GM21447 (cell line): ENCODE results near the gene ZZZ3.
"Not testable (repeated sequence)": the region's sequence is repeated elsewhere in the genome, so short reads cannot be mapped to it uniquely, and the experiment has no call there.

ENCODE experiments used
- ATAC-seq: cut with Tn5 transposase; IDR thresholded peaks from one replicate; pipeline ENCODE4 v1.9.1; 2021; ENCODE audit not compliant: unreplicated experiment

The ZZZ3 gene

GRCh38 chr1:77682460-77683159, at the start of gene ZZZ3:
TSS of gene ZZZ3 (minus strand) at chr1:77682658. CDS start at chr1:77633354, 49,304 bp downstream.
- ATAC-seq, result peak; percentile 75

- ATAC-seq, result no peak
Measured at GRCh38 chr1:77732090-77732489, 49.6 kb upstream of the ZZZ3 start.

- no peak for ATAC-seq
Measured at GRCh38 chr1:77725706-77726105, 43.2 kb upstream of the ZZZ3 start.

GRCh38 chr1:77718181-77718580, 35.7 kb upstream of the ZZZ3 start:
- no peak for ATAC-seq

- no peak for ATAC-seq
Measured at GRCh38 chr1:77716065-77716464, 33.6 kb upstream of the ZZZ3 start.

GRCh38 chr1:77709727-77710126, 27.3 kb upstream of the ZZZ3 start:
- ATAC-seq, result no peak

GRCh38 chr1:77706321-77706720, 23.9 kb upstream of the ZZZ3 start:
- ATAC-seq, result no peak

- no peak for ATAC-seq
Measured at GRCh38 chr1:77704736-77705135, 22.3 kb upstream of the ZZZ3 start.

GRCh38 chr1:77699673-77700072, 17.2 kb upstream of the ZZZ3 start:
- not testable (repeated sequence) for ATAC-seq

- no peak for ATAC-seq
Measured at GRCh38 chr1:77697441-77697840, 15.0 kb upstream of the ZZZ3 start.

GRCh38 chr1:77688939-77689338, 6.5 kb upstream of the ZZZ3 start:
- ATAC-seq, result no peak

GRCh38 chr1:77687519-77687906, 5.1 kb upstream of the ZZZ3 start:
- no peak for ATAC-seq

- ATAC-seq, result no peak
Measured at GRCh38 chr1:77686796-77687518, 4.5 kb upstream of the ZZZ3 start.

GRCh38 chr1:77683160-77684148, 996 bp upstream of the ZZZ3 start:
- ATAC-seq, result peak; percentile 64

GRCh38 chr1:77680173-77680572, 2.3 kb downstream of the ZZZ3 start:
- ATAC-seq, result no peak

- ATAC-seq, result no peak
Measured at GRCh38 chr1:77678660-77679610, 3.5 kb downstream of the ZZZ3 start.

GRCh38 chr1:77674807-77675206, 7.7 kb downstream of the ZZZ3 start:
- ATAC-seq, result not testable (repeated sequence)

- ATAC-seq, result no peak
Measured at GRCh38 chr1:77673716-77674355, 8.6 kb downstream of the ZZZ3 start.

GRCh38 chr1:77673030-77673429, 9.4 kb downstream of the ZZZ3 start:
- ATAC-seq, result no peak

- ATAC-seq, result no peak
Measured at GRCh38 chr1:77672374-77672773, 10.1 kb downstream of the ZZZ3 start.
